AG04450 (cell line): ENCODE data around the gene YIPF3. TPM values are rescaled to one million over a fixed set of nuclear protein-coding genes. Genes with fewer than 3 reads are reported as not detected.

Experiments
- CTCF ChIA-PET: fragments of 300-600, 350-600 bp; formaldehyde crosslinking; extraction: SDS; loops from one replicate; lab custom pipeline; 2022; ENCODE audit warnings: antibody characterized with exemption, inconsistent platforms; lab: Charles Lee
- POLR2A ChIA-PET: fragments of 350-600 bp; formaldehyde crosslinking; extraction: SDS; loops from one replicate; lab custom pipeline; 2021; ENCODE audit warnings: antibody characterized with exemption, inconsistent platforms; lab: Yijun Ruan, JAX
- DNase-seq: peaks from one replicate; pipeline ENCODE4 v3.0.0-alpha.2; 2011; ENCODE audit warnings: low read depth, low spot score
- H3K27ac ChIP-seq: one replicate; pipeline ENCODE4 v1.5.1; 2012; ENCODE audit warnings: low read depth, low read length, control low read depth
- H3K27me3 ChIP-seq: one replicate; pipeline ENCODE4 v1.6.0; 2012; ENCODE audit warnings: low read length; ENCODE audit not compliant: control insufficient read depth, insufficient read depth
- H3K4me3 ChIP-seq: 2 replicates; pipeline ENCODE4 v1.5.1; 2011; ENCODE audit warnings: mild to moderate bottlenecking, low read depth, low read length, control low read depth
- H3K9me3 ChIP-seq: 2 replicates; pipeline ENCODE4 v1.5.1; 2012; ENCODE audit warnings: low read length; ENCODE audit not compliant: control insufficient read depth, insufficient read depth
- polyA plus RNA-seq: library from polyadenylated mRNA; depleted of rRNA; stranded (reverse); fragments of >200 nt; gene quantifications from 2 replicates; pipeline ENCODE4 v1.2.3, GENCODE V29; 2011
- TF ChIP-seq, protein P1 (sequence below): IDR thresholded peaks from 2 replicates; pipeline ENCODE4 v1.5.1; 2011; ENCODE audit warnings: low read depth, low read length, control low read depth, inconsistent platforms

Gene YIPF3
- polyA plus RNA-seq, 1 experiment, result 262 TPM

DNA sequence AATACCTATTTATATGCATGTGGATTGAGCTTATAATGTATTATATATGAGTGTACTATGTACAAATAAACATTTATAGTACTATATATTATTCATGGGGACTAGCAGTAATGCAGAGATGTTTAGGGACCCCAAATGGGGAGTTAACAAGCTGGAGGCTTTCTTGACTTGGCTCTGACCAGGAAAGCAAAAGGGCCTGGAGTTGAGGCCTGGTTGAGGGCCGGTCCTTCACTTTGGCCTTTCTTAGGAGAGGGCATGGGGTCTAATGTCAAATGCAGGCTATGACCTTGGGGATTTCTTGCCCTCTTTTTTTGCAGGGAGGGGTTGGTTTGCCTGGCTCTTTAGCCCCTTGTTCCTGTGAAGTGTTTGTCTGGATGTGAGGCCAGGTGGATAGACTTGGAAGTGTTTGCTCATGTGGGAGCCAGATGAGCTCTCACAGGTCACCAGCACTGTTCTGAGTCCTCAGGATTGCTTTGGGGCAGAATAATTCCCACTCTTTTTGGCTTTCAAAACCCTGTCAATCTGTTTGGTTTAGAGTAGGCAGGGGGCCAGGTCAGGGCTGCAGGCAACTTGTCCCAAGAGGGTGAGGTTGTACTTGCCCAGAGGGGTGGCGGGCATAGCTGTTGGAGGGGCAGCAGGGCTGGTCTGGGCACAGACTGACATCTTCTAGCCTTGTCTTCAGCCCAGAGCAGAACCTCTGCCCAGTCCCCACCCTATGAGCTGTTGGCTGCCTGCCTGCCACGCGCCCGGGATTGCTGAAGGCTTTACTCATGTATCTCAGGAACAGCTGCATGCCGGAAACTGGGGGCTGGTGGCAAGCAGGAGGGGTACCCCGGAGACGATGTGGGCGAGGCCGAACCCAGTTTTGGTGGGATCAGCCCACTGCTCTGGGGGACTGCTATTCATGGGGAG, 24.7 kb downstream of the YIPF3 start:
- POLR2A ChIA-PET, result interaction anchor here (0.9 to 1.0 kb wide), 2 partner anchors 18 to 55 kb away, joined by 4 read pairs; partner anchors contain the start of gene LRRC73
- CTCF ChIA-PET, result interaction anchor here (1.4 to 1.7 kb wide), 2 partner anchors 14 to 106 kb away, joined by 3 to 18 read pairs; no protein-coding TSS in a partner anchor
- TF ChIP-seq, protein P1, sequence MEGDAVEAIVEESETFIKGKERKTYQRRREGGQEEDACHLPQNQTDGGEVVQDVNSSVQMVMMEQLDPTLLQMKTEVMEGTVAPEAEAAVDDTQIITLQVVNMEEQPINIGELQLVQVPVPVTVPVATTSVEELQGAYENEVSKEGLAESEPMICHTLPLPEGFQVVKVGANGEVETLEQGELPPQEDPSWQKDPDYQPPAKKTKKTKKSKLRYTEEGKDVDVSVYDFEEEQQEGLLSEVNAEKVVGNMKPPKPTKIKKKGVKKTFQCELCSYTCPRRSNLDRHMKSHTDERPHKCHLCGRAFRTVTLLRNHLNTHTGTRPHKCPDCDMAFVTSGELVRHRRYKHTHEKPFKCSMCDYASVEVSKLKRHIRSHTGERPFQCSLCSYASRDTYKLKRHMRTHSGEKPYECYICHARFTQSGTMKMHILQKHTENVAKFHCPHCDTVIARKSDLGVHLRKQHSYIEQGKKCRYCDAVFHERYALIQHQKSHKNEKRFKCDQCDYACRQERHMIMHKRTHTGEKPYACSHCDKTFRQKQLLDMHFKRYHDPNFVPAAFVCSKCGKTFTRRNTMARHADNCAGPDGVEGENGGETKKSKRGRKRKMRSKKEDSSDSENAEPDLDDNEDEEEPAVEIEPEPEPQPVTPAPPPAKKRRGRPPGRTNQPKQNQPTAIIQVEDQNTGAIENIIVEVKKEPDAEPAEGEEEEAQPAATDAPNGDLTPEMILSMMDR, result no peak
- peak; percentile 47 for DNase-seq
- Histone ChIP-seq H3K27me3 (no peaks in the 10 kb centered on the region), H3K9me3 (no peaks in the 10 kb centered on the region; the same call in 1 of the 2 replicates), H3K27ac (peak overlapping the region; percentile 73), H3K4me3 (peak overlapping the region; percentile 25; the same call in 1 of the 2 replicates)

DNA sequence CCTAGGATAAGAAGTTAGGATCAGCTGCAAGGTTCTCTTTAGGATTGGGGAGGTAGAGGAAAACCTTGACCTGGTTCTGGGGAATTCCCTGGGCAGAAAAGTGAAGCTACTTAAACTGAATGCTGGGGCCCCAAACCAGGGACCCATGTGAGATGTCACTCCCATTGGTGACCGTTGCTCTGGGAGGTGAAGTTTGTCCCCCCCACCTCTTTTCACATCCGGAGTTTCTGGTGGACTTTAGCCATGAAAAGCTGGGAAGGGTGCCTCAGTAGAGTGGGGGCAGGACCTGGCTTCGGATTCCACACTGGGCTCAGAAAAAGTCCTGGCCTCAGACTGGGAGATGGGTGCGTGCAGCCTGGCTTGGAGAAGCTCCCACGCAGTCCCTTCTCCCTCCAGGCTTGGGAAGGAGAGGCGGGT, 26.2 kb downstream of the YIPF3 start:
- no peaks in the 10 kb centered on the region; the same call in 1 of the 2 replicates for H3K9me3 ChIP-seq
- POLR2A ChIA-PET, result no interaction called here
- TF ChIP-seq, protein P1, result no peak
- CTCF ChIA-PET, result no interaction called here
- H3K27ac ChIP-seq, result no peak overlapping the region
- H3K4me3 ChIP-seq, result no peak overlapping the region
- DNase-seq, result no peak
- H3K27me3 ChIP-seq, result no peaks in the 10 kb centered on the region

DNA sequence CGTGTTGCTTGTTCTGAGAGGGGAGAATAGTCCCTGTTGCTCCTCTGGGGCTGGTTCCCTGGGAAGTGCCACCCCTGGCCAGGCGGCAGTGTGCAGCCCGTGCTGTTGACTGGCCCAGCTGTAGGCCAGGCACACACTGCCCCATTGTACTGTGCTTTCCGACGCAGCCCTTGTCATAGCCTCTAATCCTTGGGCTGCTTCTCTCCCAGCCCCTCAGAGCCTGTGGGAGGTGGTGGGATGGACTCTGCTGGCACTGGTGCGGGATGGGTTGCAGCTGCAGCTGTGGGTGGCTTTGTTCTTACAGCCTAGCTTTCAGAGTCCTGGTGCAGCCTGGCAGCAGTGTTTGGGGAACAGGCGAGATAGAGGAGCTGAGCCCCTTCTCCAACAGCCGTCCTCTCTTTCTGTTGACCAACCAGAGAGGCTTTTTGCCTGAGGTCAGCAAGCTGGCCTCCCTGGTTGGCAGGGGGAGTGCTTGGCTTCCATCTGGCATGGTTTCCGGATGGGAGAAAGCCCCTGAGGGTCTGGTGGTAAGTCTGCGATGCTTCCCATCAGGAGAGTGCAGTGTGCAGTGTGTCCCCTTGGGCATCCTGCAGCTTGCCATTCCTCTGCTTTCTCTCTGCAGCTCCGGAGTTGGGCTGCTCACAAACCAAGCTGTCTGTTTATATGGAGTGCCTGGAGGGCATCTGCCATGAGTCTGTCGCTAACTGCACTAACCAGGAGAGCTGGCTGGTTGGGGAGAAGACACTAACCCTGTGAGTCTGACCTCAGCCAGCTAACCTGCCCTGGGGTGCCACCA, 27.3 kb downstream of the YIPF3 start:
- Histone ChIP-seq H3K4me3 (no peak overlapping the region), H3K9me3 (no peaks in the 10 kb centered on the region), H3K27ac (no peak overlapping the region), H3K27me3 (no peaks in the 10 kb centered on the region)
- DNase-seq, result no peak
- TF ChIP-seq, protein P1, result no peak
- ChIA-PET CTCF (interaction anchor here (1.0 to 1.3 kb wide), 2 partner anchors 10 to 17 kb away, joined by 3 read pairs; no protein-coding TSS in a partner anchor), POLR2A (no interaction called here)

DNA sequence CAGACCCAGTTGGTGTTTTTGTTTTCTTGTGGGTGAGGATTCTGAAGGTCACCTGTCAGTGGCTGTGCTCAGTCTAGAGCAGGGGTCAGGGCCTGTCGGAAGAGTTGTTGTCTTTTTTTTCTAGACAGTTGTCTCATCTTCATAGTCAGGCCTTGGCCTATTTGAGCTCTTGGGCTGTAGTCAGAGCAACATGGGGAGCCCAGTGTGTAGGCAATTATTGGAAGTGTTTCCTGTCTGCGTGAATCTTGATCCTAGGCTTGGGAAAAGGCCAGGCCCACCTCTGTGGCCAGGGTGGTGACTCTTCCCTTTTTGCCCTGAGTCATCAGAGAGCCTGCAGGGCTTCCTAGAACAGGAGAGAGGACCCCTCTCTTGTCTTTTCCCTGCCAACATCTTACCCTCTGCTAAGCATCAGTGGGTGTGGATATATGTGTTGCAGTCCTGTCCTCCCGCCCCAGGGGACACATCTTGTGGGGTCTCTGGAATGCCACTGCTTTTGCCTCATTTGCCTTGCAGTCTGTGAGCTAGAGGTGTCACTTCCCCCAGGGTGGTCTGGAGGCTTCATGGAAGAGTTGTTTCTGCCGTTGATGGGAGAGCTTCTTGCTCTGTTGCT, 28.0 kb downstream of the YIPF3 start:
- H3K27me3 ChIP-seq, result no peaks in the 10 kb centered on the region
- ChIA-PET POLR2A (no interaction called here), CTCF (interaction anchor here (1.0 to 1.3 kb wide), 2 partner anchors 10 to 17 kb away, joined by 3 read pairs; no protein-coding TSS in a partner anchor)
- TF ChIP-seq, protein P1, result no peak
- no peak overlapping the region for H3K27ac ChIP-seq
- H3K9me3 ChIP-seq, result no peaks in the 10 kb centered on the region
- no peak overlapping the region for H3K4me3 ChIP-seq
- DNase-seq, result no peak
